GM23338 (cell line): ENCODE measurements around the gene CEACAM7. TPM values are rescaled to one million over a fixed set of nuclear protein-coding genes. Genes with fewer than 3 reads are reported as not detected.

Experiments
- EZH2 ChIP-seq: fragments of 200-600 bp; sonication (generic); IDR thresholded peaks from one replicate; pipeline ENCODE4 v1.8.0; 2017; ENCODE audit warnings: antibody characterized with exemption, mild to moderate bottlenecking, low read depth; ENCODE audit not compliant: unreplicated experiment
- NANOG ChIP-seq: IDR thresholded peaks from 2 replicates; pipeline ENCODE4 v1.6.1; 2016; ENCODE audit warnings: antibody characterized with exemption, borderline replicate concordance
- POLR2AphosphoS5 ChIP-seq: IDR thresholded peaks from 2 replicates; pipeline ENCODE4 v1.6.1; 2016; ENCODE audit warnings: antibody characterized with exemption, low read depth
- ZNF114 ChIP-seq: fragments of 250-450 bp; sonication (Bioruptor Pico); IDR thresholded peaks from 2 replicates; pipeline ENCODE4 v1.5.0; 2020; ENCODE audit warnings: mild to moderate bottlenecking, moderate library complexity
- ZNF331 ChIP-seq: fragments of 250-450 bp; sonication (Bioruptor Pico); IDR thresholded peaks from 2 replicates; pipeline ENCODE4 v1.5.0; 2020; ENCODE audit warnings: low read depth, mild to moderate bottlenecking, moderate library complexity
- polyA plus RNA-seq: library from polyadenylated mRNA; unstranded; fragments of >200 nt; fragmentation: Nextera tagmentation; extraction: Ambion mirVana; gene quantifications from 2 replicates; pipeline ENCODE4 v1.2.1, GENCODE V29; 2016
- total RNA-seq: library from RNA; depleted of rRNA; stranded (reverse); fragments of >200 nt; shearing (Covaris generic); gene quantifications from 2 replicates; pipeline ENCODE4 v1.2.3, GENCODE V29; 2014
- TF ChIP-seq, protein P1 (sequence below), 2 experiments: fragments of 200-600 bp in 1 of 2; sonication (generic) in 1 of 2; conservative IDR thresholded peaks; 2 replicates each; pipeline versions ENCODE4 v1.5.1 to v1.6.1; 2016 to 2017; ENCODE audit warnings: antibody characterized with exemption in 2 of 2, low read depth in 2 of 2, mild to moderate bottlenecking in 2 of 2, moderate library complexity in 1 of 2
- TF ChIP-seq, protein P2 (sequence below): IDR thresholded peaks from 2 replicates; pipeline ENCODE4 v1.6.1; 2016; ENCODE audit warnings: antibody characterized with exemption
- TF ChIP-seq, protein P3 (sequence below): fragments of 250-450 bp; sonication (Bioruptor Pico); IDR thresholded peaks from 2 replicates; pipeline ENCODE4 v1.5.0; 2020; ENCODE audit warnings: mild to moderate bottlenecking, moderate library complexity

Gene CEACAM7
- total and polyA plus RNA-seq, 2 experiments from 2014 or later, result 0.24 TPM; not detected in 1

DNA sequence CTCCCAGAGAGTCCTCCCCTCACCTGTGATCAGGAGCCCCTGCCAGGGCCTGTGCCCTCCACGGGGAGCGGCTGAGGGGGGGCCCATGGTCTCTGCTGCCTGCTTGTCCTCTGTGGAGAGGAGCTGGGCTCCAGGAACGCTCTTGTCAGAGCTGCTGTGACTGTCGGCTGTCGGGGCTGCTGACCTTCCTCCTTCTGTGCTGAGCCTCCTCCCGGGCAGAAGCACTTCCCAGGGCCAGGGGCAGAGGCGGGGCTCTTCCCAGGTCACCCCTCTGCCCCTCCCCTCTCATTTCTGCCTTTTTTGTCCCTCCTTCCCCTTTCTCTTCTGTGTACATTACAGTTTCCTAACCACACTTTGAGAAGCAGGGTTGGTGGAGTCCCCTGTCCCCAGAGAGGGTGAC, 61.2 kb downstream of the CEACAM7 start, which contains the start of gene CEACAM4 (continued):
- TF ChIP-seq, protein P1, sequence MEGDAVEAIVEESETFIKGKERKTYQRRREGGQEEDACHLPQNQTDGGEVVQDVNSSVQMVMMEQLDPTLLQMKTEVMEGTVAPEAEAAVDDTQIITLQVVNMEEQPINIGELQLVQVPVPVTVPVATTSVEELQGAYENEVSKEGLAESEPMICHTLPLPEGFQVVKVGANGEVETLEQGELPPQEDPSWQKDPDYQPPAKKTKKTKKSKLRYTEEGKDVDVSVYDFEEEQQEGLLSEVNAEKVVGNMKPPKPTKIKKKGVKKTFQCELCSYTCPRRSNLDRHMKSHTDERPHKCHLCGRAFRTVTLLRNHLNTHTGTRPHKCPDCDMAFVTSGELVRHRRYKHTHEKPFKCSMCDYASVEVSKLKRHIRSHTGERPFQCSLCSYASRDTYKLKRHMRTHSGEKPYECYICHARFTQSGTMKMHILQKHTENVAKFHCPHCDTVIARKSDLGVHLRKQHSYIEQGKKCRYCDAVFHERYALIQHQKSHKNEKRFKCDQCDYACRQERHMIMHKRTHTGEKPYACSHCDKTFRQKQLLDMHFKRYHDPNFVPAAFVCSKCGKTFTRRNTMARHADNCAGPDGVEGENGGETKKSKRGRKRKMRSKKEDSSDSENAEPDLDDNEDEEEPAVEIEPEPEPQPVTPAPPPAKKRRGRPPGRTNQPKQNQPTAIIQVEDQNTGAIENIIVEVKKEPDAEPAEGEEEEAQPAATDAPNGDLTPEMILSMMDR (conservative IDR thresholded peaks at IDR 0.05; ENCODE audit: low read depth in 2 of 2), result no peak
- no peak for TF ChIP-seq POLR2AphosphoS5
- TF ChIP-seq ZNF114 (CRISPR knock-in tag), result no peak
- TF ChIP-seq, protein P2, sequence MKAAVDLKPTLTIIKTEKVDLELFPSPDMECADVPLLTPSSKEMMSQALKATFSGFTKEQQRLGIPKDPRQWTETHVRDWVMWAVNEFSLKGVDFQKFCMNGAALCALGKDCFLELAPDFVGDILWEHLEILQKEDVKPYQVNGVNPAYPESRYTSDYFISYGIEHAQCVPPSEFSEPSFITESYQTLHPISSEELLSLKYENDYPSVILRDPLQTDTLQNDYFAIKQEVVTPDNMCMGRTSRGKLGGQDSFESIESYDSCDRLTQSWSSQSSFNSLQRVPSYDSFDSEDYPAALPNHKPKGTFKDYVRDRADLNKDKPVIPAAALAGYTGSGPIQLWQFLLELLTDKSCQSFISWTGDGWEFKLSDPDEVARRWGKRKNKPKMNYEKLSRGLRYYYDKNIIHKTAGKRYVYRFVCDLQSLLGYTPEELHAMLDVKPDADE, result no peak
- TF ChIP-seq, protein P3, sequence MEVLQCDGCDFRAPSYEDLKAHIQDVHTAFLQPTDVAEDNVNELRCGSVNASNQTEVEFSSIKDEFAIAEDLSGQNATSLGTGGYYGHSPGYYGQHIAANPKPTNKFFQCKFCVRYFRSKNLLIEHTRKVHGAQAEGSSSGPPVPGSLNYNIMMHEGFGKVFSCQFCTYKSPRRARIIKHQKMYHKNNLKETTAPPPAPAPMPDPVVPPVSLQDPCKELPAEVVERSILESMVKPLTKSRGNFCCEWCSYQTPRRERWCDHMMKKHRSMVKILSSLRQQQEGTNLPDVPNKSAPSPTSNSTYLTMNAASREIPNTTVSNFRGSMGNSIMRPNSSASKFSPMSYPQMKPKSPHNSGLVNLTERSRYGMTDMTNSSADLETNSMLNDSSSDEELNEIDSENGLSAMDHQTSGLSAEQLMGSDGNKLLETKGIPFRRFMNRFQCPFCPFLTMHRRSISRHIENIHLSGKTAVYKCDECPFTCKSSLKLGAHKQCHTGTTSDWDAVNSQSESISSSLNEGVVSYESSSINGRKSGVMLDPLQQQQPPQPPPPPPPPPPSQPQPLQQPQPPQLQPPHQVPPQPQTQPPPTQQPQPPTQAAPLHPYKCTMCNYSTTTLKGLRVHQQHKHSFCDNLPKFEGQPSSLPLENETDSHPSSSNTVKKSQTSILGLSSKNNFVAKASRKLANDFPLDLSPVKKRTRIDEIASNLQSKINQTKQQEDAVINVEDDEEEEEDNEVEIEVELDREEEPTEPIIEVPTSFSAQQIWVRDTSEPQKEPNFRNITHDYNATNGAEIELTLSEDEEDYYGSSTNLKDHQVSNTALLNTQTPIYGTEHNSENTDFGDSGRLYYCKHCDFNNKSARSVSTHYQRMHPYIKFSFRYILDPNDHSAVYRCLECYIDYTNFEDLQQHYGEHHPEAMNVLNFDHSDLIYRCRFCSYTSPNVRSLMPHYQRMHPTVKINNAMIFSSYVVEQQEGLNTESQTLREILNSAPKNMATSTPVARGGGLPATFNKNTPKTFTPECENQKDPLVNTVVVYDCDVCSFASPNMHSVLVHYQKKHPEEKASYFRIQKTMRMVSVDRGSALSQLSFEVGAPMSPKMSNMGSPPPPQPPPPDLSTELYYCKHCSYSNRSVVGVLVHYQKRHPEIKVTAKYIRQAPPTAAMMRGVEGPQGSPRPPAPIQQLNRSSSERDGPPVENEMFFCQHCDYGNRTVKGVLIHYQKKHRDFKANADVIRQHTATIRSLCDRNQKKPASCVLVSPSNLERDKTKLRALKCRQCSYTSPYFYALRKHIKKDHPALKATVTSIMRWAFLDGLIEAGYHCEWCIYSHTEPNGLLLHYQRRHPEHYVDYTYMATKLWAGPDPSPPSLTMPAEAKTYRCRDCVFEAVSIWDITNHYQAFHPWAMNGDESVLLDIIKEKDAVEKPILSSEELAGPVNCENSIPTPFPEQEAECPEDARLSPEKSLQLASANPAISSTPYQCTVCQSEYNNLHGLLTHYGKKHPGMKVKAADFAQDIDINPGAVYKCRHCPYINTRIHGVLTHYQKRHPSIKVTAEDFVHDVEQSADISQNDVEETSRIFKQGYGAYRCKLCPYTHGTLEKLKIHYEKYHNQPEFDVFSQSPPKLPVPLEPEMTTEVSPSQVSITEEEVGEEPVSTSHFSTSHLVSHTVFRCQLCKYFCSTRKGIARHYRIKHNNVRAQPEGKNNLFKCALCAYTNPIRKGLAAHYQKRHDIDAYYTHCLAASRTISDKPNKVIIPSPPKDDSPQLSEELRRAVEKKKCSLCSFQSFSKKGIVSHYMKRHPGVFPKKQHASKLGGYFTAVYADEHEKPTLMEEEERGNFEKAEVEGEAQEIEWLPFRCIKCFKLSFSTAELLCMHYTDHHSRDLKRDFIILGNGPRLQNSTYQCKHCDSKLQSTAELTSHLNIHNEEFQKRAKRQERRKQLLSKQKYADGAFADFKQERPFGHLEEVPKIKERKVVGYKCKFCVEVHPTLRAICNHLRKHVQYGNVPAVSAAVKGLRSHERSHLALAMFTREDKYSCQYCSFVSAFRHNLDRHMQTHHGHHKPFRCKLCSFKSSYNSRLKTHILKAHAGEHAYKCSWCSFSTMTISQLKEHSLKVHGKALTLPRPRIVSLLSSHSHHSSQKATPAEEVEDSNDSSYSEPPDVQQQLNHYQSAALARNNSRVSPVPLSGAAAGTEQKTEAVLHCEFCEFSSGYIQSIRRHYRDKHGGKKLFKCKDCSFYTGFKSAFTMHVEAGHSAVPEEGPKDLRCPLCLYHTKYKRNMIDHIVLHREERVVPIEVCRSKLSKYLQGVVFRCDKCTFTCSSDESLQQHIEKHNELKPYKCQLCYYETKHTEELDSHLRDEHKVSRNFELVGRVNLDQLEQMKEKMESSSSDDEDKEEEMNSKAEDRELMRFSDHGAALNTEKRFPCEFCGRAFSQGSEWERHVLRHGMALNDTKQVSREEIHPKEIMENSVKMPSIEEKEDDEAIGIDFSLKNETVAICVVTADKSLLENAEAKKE (CRISPR knock-in tag), result no peak
- no peak for TF ChIP-seq NANOG
- no peak for TF ChIP-seq EZH2
- no peak for TF ChIP-seq ZNF331 (CRISPR knock-in tag)
